Mammary epithelial cell (primary cell): ENCODE measurements around the gene MYDGF.

ENCODE experiments used
- CTCF ChIP-seq, 2 donors: IDR thresholded peaks in 1 of 2; conservative IDR thresholded peaks in 1 of 2; 2 replicates each; pipeline ENCODE4 v1.5.1; 2011 to 2012; ENCODE audit warnings: inconsistent platforms in 2 of 2, low read length in 2 of 2, mild to moderate bottlenecking in 2 of 2, control low read depth in 1 of 2, low read depth in 1 of 2; ENCODE audit not compliant: insufficient read depth in 1 of 2; ENCODE audit errors: extremely low read depth in 1 of 2
- EZH2 ChIP-seq: IDR thresholded peaks from 2 replicates; pipeline ENCODE4 v1.6.1; 2012; ENCODE audit warnings: low read length, inconsistent platforms, borderline replicate concordance

DNA sequence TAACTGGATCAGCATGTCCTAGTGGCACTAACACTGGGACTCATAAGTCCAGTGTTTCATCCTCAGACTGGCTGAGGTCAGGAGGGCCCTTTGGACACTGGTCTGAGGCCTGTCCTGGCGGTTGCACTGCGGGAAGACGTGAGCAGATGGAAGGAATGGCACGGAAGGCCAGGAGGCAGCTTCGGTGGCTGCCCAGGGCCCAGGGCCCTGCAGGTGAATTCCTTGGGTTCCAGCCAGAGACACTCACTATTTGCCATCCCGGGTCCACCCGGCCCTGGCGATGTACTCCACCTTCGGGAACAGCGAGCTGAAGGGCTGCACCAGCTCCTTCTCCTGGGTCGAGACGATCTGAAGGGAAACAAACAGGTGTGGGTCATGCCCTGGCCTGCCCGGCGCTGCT, 27.2 kb upstream of the MYDGF start:
- TF ChIP-seq CTCF (conservative IDR thresholded peaks at IDR 0.05 in 1 of 2, IDR thresholded peaks at IDR 0.05 in 1 of 2; ENCODE audit: extremely low read depth in 1 of 2, insufficient read depth in 1 of 2, low read depth in 1 of 2, low read length in 2 of 2) = no peak
- no peak for TF ChIP-seq EZH2
